GM21515 (cell line): ENCODE results near the gene DDAH2.

Experiments used
- ATAC-seq: cut with Tn5 transposase; IDR thresholded peaks from one replicate; pipeline ENCODE4 v1.9.1; 2021; ENCODE audit not compliant: unreplicated experiment

The DDAH2 gene

GRCh38 chr6:31761343-31761742, 32.2 kb upstream of the DDAH2 start:
- ATAC-seq = no peak

- ATAC-seq = no peak
These were observed 31.7 kb upstream of the DDAH2 start for GRCh38 chr6:31760790-31761189.

- no peak for ATAC-seq
These were observed 29.2 kb upstream of the DDAH2 start for GRCh38 chr6:31758281-31758680.

- ATAC-seq = no peak
These were observed 23.7 kb upstream of the DDAH2 start for GRCh38 chr6:31752739-31753319.

- ATAC-seq = no peak
These were observed 21.4 kb upstream of the DDAH2 start for GRCh38 chr6:31750411-31751022.

GRCh38 chr6:31749301-31750036, 20.4 kb upstream of the DDAH2 start:
- ATAC-seq = no peak

- no peak for ATAC-seq
These were observed 15.3 kb upstream of the DDAH2 start for GRCh38 chr6:31744422-31744821.

GRCh38 chr6:31742894-31743293, 13.8 kb upstream of the DDAH2 start:
- ATAC-seq = no peak

GRCh38 chr6:31741815-31742214, 12.7 kb upstream of the DDAH2 start:
- ATAC-seq = no peak

- peak; percentile 1 for ATAC-seq
These were observed 11.5 kb upstream of the DDAH2 start for GRCh38 chr6:31740397-31741223.

- peak; percentile 60 for ATAC-seq
These were observed 10.7 kb upstream of the DDAH2 start, which contains the start of gene MSH5 for GRCh38 chr6:31739639-31740396. TSS of gene MSH5 (plus strand) at chr6:31740005. CDS start at chr6:31740467, 462 bp downstream.

GRCh38 chr6:31737991-31738979, 9.2 kb upstream of the DDAH2 start:
- no peak for ATAC-seq

GRCh38 chr6:31737315-31737990, 8.4 kb upstream of the DDAH2 start:
- no peak for ATAC-seq

GRCh38 chr6:31736768-31737314, 7.7 kb upstream of the DDAH2 start:
- ATAC-seq = no peak

GRCh38 chr6:31736021-31736767, 7.1 kb upstream of the DDAH2 start, which contains the start of gene CLIC1:
TSS of gene CLIC1 (minus strand) at chr6:31736530. CDS start at chr6:31736300, 230 bp downstream.
- ATAC-seq = no peak

- no peak for ATAC-seq
These were observed 5.8 kb upstream of the DDAH2 start for GRCh38 chr6:31734821-31735406.

GRCh38 chr6:31734247-31734820, 5.2 kb upstream of the DDAH2 start:
- no peak for ATAC-seq
